ENCODE measurements around the gene EYS.

Gene EYS

DNA sequence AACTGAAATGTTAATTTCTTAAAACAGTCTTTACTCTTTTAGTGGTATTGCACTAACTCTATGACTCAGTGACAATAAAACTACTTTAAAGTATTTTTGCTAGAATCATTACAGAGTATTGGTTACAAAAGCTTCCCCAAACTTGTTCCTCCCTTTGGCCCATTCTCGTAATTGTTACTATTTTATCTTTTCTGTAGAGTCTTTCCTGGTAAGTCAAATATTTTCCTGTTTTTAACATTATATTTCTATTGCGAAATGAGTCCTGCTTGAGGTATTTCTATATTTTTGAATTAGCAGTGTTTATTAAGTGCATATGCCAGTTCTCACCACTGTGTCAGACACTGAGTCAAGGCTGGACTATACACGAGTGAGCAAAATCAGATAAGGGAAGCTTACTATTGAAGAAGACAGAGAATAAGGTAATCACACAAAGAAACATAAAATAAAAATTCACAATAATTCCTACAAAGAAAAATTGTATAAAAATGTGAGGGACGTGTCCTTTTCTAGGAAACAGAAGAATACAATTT lies 970.5 kb downstream of the EYS start:
- ChIA-PET POLR2A (no interaction called here), CTCF (no interaction called here)
- TF ChIP-seq, protein P1, sequence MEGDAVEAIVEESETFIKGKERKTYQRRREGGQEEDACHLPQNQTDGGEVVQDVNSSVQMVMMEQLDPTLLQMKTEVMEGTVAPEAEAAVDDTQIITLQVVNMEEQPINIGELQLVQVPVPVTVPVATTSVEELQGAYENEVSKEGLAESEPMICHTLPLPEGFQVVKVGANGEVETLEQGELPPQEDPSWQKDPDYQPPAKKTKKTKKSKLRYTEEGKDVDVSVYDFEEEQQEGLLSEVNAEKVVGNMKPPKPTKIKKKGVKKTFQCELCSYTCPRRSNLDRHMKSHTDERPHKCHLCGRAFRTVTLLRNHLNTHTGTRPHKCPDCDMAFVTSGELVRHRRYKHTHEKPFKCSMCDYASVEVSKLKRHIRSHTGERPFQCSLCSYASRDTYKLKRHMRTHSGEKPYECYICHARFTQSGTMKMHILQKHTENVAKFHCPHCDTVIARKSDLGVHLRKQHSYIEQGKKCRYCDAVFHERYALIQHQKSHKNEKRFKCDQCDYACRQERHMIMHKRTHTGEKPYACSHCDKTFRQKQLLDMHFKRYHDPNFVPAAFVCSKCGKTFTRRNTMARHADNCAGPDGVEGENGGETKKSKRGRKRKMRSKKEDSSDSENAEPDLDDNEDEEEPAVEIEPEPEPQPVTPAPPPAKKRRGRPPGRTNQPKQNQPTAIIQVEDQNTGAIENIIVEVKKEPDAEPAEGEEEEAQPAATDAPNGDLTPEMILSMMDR (IDR thresholded peaks at IDR 0.05; ENCODE audit: control extremely low read depth, extremely low read depth, low read depth, missing control alignments), result no peak
- no peak for DNase-seq (ENCODE audit: extremely low spot score)

DNA sequence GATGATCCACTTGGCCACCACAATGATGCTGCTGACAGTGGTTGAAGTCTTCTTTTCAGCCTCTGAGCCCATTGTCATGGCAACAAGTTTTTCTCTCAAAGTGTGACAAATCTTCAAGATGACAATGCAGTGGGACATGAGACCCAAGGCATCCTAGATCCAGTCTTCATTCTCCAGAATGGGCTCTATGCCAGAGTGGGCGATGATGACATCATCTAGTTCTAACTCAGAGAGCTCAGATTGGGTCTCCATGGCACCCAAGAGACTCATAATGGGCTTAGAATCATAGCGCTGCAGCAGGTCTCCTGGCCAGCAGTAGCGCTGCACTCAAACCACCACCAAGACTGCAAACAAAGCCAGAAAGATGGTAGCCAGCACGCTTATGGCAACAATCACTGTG lies 973.6 kb downstream of the EYS start:
- no peak for DNase-seq (ENCODE audit: extremely low spot score)
- POLR2A ChIA-PET, result no interaction called here
- CTCF ChIA-PET, result interaction anchor here (1.1 kb wide), 1 partner anchor 10 kb away, joined by 3 read pairs; no protein-coding TSS in a partner anchor
- TF ChIP-seq, protein P1 (IDR thresholded peaks at IDR 0.05; ENCODE audit: control extremely low read depth, extremely low read depth, low read depth, missing control alignments), result no peak

DNA sequence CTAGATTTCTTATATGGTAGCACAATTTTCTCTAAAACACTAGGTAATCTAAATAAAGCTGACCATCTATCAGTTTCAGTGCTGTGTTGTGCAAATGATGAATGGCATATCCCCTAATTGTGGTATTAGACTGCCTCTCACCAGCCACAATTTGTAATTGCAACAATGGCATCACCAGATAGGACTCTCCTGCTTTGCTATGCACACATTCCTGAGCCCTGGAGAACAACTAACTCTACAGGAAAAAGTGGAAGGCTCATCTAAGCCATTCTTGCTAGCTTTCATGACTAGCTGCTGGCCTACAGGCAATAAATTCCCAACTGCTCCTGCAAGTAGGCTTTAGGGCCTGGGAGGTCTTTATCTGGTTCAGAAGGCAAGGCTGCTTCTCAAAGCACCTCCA lies 974.1 kb downstream of the EYS start:
- no peak for DNase-seq (ENCODE audit: extremely low spot score)
- ChIA-PET POLR2A (no interaction called here), CTCF (no interaction called here)
- TF ChIP-seq, protein P1 (IDR thresholded peaks at IDR 0.05; ENCODE audit: control extremely low read depth, extremely low read depth, low read depth, missing control alignments), result no peak

DNA sequence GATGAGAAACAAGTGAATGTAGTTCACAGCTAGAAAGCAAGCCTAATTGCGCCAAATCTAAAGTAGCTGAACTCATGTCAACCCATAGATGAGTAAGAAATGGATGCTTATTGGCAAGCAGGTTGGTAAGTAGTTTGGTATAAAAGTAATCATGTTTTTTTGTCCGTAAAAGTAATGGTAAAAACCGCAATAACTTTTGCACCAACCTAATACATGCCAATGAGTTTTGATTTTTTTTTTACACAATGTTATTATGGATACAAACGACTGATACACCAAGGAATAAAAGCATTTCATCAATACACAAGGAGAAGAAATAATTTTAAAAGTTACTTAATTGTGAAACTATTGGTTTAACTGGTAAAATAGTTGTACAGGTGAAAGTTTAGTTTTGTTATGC lies 977.5 kb downstream of the EYS start:
- POLR2A ChIA-PET, result no interaction called here
- TF ChIP-seq, protein P1 (IDR thresholded peaks at IDR 0.05; ENCODE audit: control extremely low read depth, extremely low read depth, low read depth, missing control alignments), result no peak
- CTCF ChIA-PET, result no interaction called here

DNA sequence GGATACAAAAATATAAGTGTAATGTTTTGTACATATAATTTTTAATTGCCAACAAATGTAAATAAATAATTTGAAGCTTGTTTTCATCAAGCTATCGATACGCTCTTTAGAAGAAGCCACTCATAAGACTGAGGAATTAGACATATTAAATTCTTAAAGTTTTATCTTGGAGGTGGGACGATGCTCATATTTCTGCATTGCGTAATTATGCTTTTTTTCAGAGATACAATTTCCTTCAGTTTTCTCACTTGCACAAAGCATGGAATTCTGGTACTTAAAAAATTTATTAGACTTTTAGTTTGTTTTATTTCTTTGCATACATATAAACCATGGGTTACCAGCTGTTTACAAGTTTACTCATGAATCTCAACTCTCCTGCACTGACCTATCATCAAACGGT lies 980.0 kb downstream of the EYS start:
- TF ChIP-seq, protein P1 (IDR thresholded peaks at IDR 0.05; ENCODE audit: control extremely low read depth, extremely low read depth, low read depth, missing control alignments), result no peak
- CTCF ChIA-PET, result interaction anchor here (2.3 kb wide), 1 partner anchor 10 kb away, joined by 9 read pairs; no protein-coding TSS in a partner anchor
- POLR2A ChIA-PET, result no interaction called here
- DNase-seq (ENCODE audit: extremely low spot score), result no peak

More for the DNA sequence above, 977.5 kb downstream of the EYS start:
- no peak for DNase-seq (ENCODE audit: extremely low spot score)

DNA sequence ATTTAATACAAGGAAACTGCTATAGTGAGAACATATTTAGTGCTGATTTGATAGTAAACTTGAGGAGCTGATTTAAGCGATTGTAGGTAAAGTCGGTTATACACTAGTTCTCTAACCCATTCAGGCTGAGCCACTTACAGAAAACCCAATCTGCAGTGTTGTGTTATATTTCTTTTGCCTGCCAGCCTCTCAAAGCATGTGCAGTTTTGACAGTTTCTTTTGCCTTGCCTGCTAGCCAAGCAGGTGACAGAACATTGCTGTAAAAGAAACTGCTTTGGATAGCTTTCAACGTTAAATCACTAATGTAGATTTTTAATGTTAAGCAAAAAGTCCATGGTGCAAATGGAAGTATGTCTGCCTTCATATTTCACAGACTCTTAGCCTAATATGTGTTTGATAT lies 982.9 kb downstream of the EYS start:
- TF ChIP-seq, protein P1 (IDR thresholded peaks at IDR 0.05; ENCODE audit: control extremely low read depth, extremely low read depth, low read depth, missing control alignments), result no peak
- no peak for DNase-seq (ENCODE audit: extremely low spot score)
- POLR2A ChIA-PET, result no interaction called here
- CTCF ChIA-PET, result no interaction called here

Data from GM10248 (cell line).